HG02571 (cell line): ENCODE results near the gene FMO2.

Experiments
- ATAC-seq: cut with Tn5 transposase; IDR thresholded peaks from one replicate; pipeline ENCODE4 v1.9.1; 2021; ENCODE audit warnings: mild to moderate bottlenecking, moderate library complexity; ENCODE audit not compliant: unreplicated experiment

Gene FMO2

GRCh38 chr1:171174560-171175294, 10.4 kb upstream of the FMO2 start:
- ATAC-seq, result no peak

- no peak for ATAC-seq
These were observed 7.8 kb upstream of the FMO2 start for GRCh38 chr1:171177261-171177660.

- ATAC-seq, result no peak
These were observed 5.5 kb upstream of the FMO2 start for GRCh38 chr1:171179318-171180227.

- no peak for ATAC-seq
These were observed 4.4 kb upstream of the FMO2 start for GRCh38 chr1:171180670-171181069.

- no peak for ATAC-seq
These were observed 3.5 kb downstream of the FMO2 start for GRCh38 chr1:171188388-171189266.

- ATAC-seq, result no peak
These were observed 6.9 kb downstream of the FMO2 start for GRCh38 chr1:171191992-171192391.

- ATAC-seq, result no peak
These were observed 10.7 kb downstream of the FMO2 start for GRCh38 chr1:171195767-171196166.

- no peak for ATAC-seq
These were observed 11.3 kb downstream of the FMO2 start for GRCh38 chr1:171196351-171196750.

- no peak for ATAC-seq
These were observed 13.0 kb downstream of the FMO2 start for GRCh38 chr1:171198081-171198480.

- ATAC-seq, result no peak
These were observed 19.2 kb downstream of the FMO2 start for GRCh38 chr1:171204296-171204695.

GRCh38 chr1:171206204-171206977, 21.3 kb downstream of the FMO2 start:
- no peak for ATAC-seq

- no peak for ATAC-seq
These were observed 21.9 kb downstream of the FMO2 start for GRCh38 chr1:171206978-171207355.

- ATAC-seq, result no peak
These were observed 22.3 kb downstream of the FMO2 start for GRCh38 chr1:171207377-171207776.

GRCh38 chr1:171210355-171210754, 25.3 kb downstream of the FMO2 start:
- no peak for ATAC-seq

- ATAC-seq, result no peak
These were observed 27.7 kb downstream of the FMO2 start for GRCh38 chr1:171212607-171213351.

- ATAC-seq, result no peak
These were observed 28.7 kb downstream of the FMO2 start for GRCh38 chr1:171213559-171214454.

GRCh38 chr1:171217658-171218443, 32.8 kb downstream of the FMO2 start:
- no peak for ATAC-seq

GRCh38 chr1:171218661-171219060, 33.6 kb downstream of the FMO2 start:
- no peak for ATAC-seq
